GM12878 (cell line): ENCODE results near the gene PRPF6.

Experiments
- CEBPB ChIP-seq, 2 experiments: fragments of 150-350 bp in 1 of 2; IDR thresholded peaks; 2 replicates each; pipeline ENCODE4 v1.6.1; 2012 to 2014; ENCODE audit warnings: low read depth in 2 of 2, low read length in 2 of 2, borderline replicate concordance in 1 of 2, inconsistent platforms in 1 of 2
- CTCF ChIP-seq, 3 experiments: IDR thresholded peaks in 2 of 3; conservative IDR thresholded peaks in 1 of 3; 2 replicates each; pipeline ENCODE4 v1.5.1; 2011; ENCODE audit warnings: low read depth in 3 of 3, low read length in 3 of 3, mild to moderate bottlenecking in 3 of 3, control low read depth in 2 of 3, moderate library complexity in 2 of 3, inconsistent platforms in 1 of 3, mixed read lengths in 1 of 3; ENCODE audit not compliant: control insufficient read depth in 2 of 3, insufficient read depth in 1 of 3; ENCODE audit errors: extremely low read depth in 1 of 3
- RAD21 ChIP-seq: IDR thresholded peaks from 2 replicates; pipeline ENCODE4 v1.6.1; 2011; ENCODE audit warnings: mild to moderate bottlenecking, low read depth, low read length, moderate library complexity; ENCODE audit not compliant: insufficient read depth
- ZNF24 ChIP-seq: fragments of 450-650 bp; IDR thresholded peaks from 2 replicates; pipeline ENCODE4 v1.6.1; 2017; ENCODE audit warnings: antibody characterized with exemption, mild to moderate bottlenecking
- ZZZ3 ChIP-seq: IDR thresholded peaks from 2 replicates; pipeline ENCODE4 v1.6.1; 2011; ENCODE audit warnings: low read depth; ENCODE audit not compliant: control insufficient read depth, insufficient read length

GRCh38 chr20:63982937-63983336 lies 2.0 kb downstream of the PRPF6 start:
- no peak for TF ChIP-seq ZNF24
- TF ChIP-seq CTCF (IDR thresholded peaks at IDR 0.05 in 2 of 3, conservative IDR thresholded peaks at IDR 0.05 in 1 of 3; ENCODE audit: control insufficient read depth in 2 of 3, extremely low read depth in 1 of 3, insufficient read depth in 1 of 3, low read depth in 3 of 3, low read length in 3 of 3) = no peak
- no peak for TF ChIP-seq RAD21
- TF ChIP-seq CEBPB (IDR thresholded peaks at IDR 0.05; ENCODE audit: borderline replicate concordance in 1 of 2, low read depth in 2 of 2, low read length in 2 of 2) = no peak
- TF ChIP-seq ZZZ3 = no peak
